SK-N-MC (cell line): ENCODE results near the gene FSTL1.

Experiments used
- DNase-seq: peaks from one replicate; pipeline ENCODE4 v3.0.0-alpha.2; 2011; ENCODE audit warnings: low read depth, low spot score
- H3K27ac ChIP-seq: fragments of 200-600 bp; sonication (generic); 2 replicates; pipeline ENCODE4 v1.5.1; 2016; ENCODE audit warnings: mixed run types
- H3K36me3 ChIP-seq: fragments of 200-600 bp; sonication (generic); 2 replicates; pipeline ENCODE4 v1.6.1; 2017; ENCODE audit warnings: antibody characterized with exemption, low read length, mixed read lengths; ENCODE audit not compliant: insufficient read depth
- H3K4me3 ChIP-seq: fragments of 200-600 bp; sonication (generic); 2 replicates; pipeline ENCODE4 v1.5.1; 2016
- H3K9ac ChIP-seq: fragments of 200-600 bp; sonication (generic); 2 replicates; pipeline ENCODE4 v1.8.0; 2017; ENCODE audit warnings: mixed run types, mixed read lengths; ENCODE audit not compliant: insufficient read length
- H3K9me3 ChIP-seq: fragments of 200-600 bp; sonication (generic); 2 replicates; pipeline ENCODE4 v1.6.1; 2017; ENCODE audit warnings: low read depth, mild to moderate bottlenecking, antibody characterized with exemption, low read length, moderate library complexity, mixed read lengths
- EZH2 ChIP-seq: fragments of 200-600 bp; sonication (generic); IDR thresholded peaks from one replicate; pipeline ENCODE4 v1.6.1; 2017; ENCODE audit warnings: antibody characterized with exemption
- FOXP2 ChIP-seq: optimal IDR thresholded peaks from 2 replicates; pipeline ENCODE3; 2011; ENCODE audit warnings: mild to moderate bottlenecking, moderate library complexity; ENCODE audit not compliant: insufficient read depth; ENCODE audit errors: extremely low read length, control extremely low read depth
- POLR2AphosphoS5 ChIP-seq: IDR thresholded peaks from 2 replicates; pipeline ENCODE4 v1.6.1; 2012; ENCODE audit warnings: mild to moderate bottlenecking, low read depth, low read length, borderline replicate concordance

Gene FSTL1

DNA sequence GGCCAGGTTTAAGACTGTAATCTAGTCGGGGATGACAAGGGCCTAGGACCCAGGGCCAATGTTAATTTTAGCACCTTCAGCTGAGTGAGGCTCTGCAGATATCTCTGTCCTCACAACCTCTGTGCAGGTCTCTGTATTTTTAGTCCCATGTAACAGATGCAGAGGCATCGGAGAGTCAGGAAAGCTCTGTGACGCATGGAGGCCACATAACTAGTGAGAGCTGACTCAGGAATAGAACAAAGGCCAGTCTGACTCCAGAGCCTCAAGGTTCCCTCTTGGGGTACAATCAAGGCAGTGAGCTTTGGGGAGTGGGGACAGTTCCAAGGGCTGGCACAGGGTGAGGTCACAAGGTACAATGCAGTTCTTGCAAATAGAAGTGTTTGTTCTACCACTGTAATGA, 31.0 kb downstream of the FSTL1 start:
- Histone ChIP-seq H3K9ac (no peak overlapping the region), H3K27ac (no peak overlapping the region), H3K9me3 (no peaks in the 10 kb centered on the region), H3K4me3 (no peak overlapping the region), H3K36me3 (peaks cover 8% of the 10 kb centered on the region; the same call in 1 of the 2 replicates)
- DNase-seq: no peak
- no peak for TF ChIP-seq EZH2
- no peak for TF ChIP-seq FOXP2

DNA sequence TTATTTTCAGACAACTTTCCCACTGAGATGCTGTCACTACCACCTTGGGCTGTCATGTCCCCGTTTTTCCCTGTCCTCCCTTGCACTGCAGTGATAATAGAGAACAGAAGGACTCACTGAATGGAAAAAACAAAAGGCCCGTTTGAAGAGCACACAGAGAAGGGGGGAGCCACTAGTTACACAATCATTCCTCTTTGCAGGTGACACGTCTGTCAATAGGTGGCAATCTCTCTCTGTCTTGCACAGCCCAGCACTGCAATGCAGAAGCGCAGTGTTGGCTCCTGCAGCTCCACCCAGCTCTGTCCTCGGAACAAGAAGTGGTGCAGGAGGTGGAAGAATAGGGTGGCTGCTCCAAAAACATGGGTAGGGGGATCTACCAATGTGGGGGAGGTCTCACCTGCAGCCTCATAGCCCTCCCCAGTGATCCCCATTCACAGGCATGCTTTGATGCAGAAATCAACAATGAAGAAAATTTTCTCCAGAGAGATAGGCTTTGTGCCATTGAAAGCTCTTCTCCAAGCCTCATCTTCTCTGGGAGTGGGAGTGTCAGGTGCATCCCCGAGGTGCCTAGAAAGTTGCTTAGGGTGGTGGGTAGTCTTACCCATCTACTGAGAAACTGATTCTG, 31.8 kb downstream of the FSTL1 start:
- peaks cover 8% of the 10 kb centered on the region; the same call in 1 of the 2 replicates for H3K36me3 ChIP-seq

DNA sequence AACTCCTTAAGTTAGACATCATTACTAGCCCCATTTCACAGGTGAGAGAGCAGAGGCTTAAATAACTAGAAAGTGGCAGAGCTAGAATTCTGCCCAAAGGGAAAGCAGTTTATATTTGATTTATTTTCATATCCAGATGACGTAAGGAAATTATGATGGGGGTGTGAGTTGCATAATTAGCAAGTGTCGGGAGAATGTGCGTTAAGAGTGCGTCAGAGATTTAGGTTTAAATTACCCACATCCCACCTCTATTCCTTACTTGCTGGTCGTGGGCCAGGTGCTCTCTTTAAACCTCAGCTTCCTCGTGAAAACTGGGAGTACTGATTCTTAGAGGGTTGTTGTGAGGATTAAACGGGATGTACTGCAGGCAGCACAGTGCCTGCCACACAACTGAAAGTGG, 32.3 kb downstream of the FSTL1 start:
- peaks cover 5% of the 10 kb centered on the region; the same call in 1 of the 2 replicates for H3K36me3 ChIP-seq
- DNase-seq: no peak
- H3K27ac ChIP-seq: no peak overlapping the region
- H3K4me3 ChIP-seq: no peak overlapping the region
- TF ChIP-seq POLR2AphosphoS5 (no peak), EZH2 (no peak)
- H3K9me3 ChIP-seq: no peaks in the 10 kb centered on the region
- H3K9ac ChIP-seq: no peak overlapping the region

More for the DNA sequence above, 31.8 kb downstream of the FSTL1 start:
- no peaks in the 10 kb centered on the region for H3K9me3 ChIP-seq
- H3K27ac ChIP-seq: no peak overlapping the region
- H3K4me3 ChIP-seq: no peak overlapping the region
- TF ChIP-seq POLR2AphosphoS5: no peak
- no peak for TF ChIP-seq EZH2
- TF ChIP-seq FOXP2: no peak
- H3K9ac ChIP-seq: no peak overlapping the region
- DNase-seq: no peak

DNA sequence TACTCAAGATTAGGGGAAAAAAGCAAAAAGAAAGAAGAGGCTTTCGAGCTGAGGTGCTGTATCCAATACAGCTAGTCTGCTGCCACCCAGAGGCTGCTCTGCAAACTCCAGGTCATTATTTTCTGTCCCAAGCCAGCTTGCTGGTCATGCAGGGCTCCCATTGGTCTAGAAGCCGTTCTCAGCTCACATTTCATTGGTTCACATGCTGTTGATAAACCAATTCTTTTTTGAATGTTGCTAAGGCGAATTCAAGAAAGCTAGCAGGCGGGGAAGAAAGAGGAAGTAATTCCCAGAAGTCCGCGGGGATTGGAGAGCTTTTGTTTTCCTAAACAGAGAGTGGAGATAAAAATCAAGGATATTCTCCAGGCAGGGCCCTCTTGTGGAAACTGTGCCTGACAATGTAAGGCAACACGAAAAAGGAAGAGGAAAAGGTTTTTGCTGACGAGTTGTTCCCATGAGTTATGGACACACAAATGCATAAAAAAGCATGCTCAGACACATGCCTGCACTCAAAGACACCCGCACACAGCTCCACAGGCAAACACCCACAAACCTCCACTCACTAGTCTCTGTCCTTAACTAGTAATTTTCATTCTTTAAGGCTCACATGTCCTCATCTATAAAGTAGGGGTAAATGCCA, 33.4 kb downstream of the FSTL1 start:
- H3K9ac ChIP-seq: peak overlapping the region; percentile 58
- peak overlapping the region; percentile 59; the same call in 1 of the 2 replicates for H3K27ac ChIP-seq
- no peaks in the 10 kb centered on the region for H3K9me3 ChIP-seq
- no peaks in the 10 kb centered on the region; the same call in 1 of the 2 replicates for H3K36me3 ChIP-seq
- DNase-seq: peak; percentile 94
- TF ChIP-seq FOXP2: no peak
- TF ChIP-seq EZH2: no peak
- TF ChIP-seq POLR2AphosphoS5: peak; percentile 50; the same call in 1 of the 2 replicates
- H3K4me3 ChIP-seq: peak overlapping the region; percentile 71

DNA sequence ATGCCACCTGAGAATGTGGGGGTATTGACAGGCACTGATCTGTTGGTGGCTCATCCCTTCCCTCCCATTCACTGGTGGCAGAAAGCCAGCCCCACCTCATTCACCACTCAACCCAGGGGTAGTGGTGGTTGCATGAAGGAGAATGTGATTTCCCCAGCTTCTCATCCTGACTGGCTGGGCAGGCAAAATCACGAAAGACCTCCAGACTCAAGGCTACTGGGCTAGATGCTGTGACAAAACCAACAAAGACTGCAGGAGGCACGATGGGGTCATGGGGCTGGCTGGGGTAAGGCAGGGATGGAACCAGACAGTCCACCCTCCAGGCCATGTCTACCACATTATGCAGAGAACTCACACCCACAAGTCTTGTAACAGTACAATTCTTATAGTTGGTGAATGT, 33.9 kb downstream of the FSTL1 start:
- DNase-seq: no peak
- peak overlapping the region; percentile 42 for H3K4me3 ChIP-seq
- no peak overlapping the region for H3K9ac ChIP-seq
- peaks cover 3% of the 10 kb centered on the region; the same call in 1 of the 2 replicates for H3K36me3 ChIP-seq
- H3K9me3 ChIP-seq: no peaks in the 10 kb centered on the region
- H3K27ac ChIP-seq: no peak overlapping the region
- TF ChIP-seq EZH2: no peak
- no peak for TF ChIP-seq FOXP2
- TF ChIP-seq POLR2AphosphoS5: no peak

DNA sequence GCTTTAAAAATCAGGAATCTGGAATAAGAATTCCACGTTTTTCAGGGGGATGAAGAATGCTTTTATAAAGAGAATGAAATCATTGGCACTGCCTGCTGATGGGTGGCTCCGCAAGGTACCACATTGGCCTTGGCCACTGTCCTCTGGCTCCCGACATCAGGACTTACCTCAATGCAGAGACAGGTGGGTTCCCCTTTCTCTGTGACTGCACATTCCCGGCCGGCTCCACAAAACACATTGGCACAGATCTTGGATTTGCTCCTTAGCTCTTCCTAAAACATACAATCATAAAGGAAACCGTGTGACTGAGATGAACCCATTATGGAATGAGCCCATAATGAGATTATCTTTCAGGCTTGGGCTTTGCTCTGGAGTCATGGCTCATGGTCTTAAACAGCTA, 35.0 kb downstream of the FSTL1 start:
- no peaks in the 10 kb centered on the region for H3K9me3 ChIP-seq
- no peak for TF ChIP-seq EZH2
- no peak for TF ChIP-seq FOXP2
- H3K4me3 ChIP-seq: no peak overlapping the region
- no peak overlapping the region for H3K27ac ChIP-seq
- H3K36me3 ChIP-seq: peaks cover 14% of the 10 kb centered on the region
- no peak for DNase-seq
- H3K9ac ChIP-seq: no peak overlapping the region

DNA sequence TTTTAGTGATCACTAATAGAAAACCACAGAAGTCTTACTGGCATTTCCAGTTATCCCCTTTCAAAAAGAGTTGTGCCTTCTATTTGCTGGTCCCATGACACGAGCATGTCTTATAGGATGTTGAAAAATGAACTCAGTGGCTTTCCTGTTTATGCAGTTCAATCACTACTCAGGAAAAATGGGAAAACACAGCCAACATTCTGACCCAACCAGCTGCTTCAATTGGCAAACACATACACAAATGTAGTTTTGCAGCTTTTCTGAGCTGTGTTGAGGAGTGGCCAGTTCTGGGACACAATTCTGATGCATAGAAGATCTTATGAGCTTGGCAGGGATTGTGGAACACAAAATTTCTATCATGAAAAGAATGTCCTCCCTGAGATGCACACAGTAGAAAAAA, 40.3 kb downstream of the FSTL1 start:
- no peak overlapping the region for H3K27ac ChIP-seq
- no peaks in the 10 kb centered on the region for H3K9me3 ChIP-seq
- no peak for DNase-seq
- H3K4me3 ChIP-seq: no peak overlapping the region
- H3K36me3 ChIP-seq: peaks cover 62% of the 10 kb centered on the region
- no peak overlapping the region for H3K9ac ChIP-seq
- TF ChIP-seq FOXP2: no peak
- TF ChIP-seq POLR2AphosphoS5: no peak
- TF ChIP-seq EZH2: no peak

DNA sequence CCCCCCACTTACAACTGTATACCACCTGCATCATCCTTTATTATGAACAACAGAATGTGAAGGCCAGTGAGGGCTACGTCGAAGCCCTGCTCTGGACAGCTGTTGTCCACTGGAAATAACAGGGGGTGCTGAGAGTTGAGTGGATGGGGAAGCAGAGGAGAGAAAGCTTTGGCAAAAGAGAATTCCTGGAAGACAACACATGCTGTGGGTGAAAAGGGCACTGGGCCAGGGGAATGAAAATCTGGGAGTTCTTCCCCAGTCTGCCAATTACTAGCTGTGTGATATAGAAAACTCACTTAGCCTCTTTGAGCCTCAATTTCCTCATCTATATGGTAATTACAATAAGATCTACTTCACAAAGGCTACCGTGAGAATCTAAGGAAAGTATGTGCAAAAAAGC, 40.7 kb downstream of the FSTL1 start:
- Histone ChIP-seq H3K4me3 (no peak overlapping the region), H3K9me3 (no peaks in the 10 kb centered on the region), H3K9ac (no peak overlapping the region), H3K36me3 (peaks cover 62% of the 10 kb centered on the region), H3K27ac (no peak overlapping the region)
- DNase-seq: no peak
- TF ChIP-seq EZH2: no peak
- TF ChIP-seq FOXP2: no peak
